Adrenal gland (tissue), 5 donors: ENCODE data around the gene ZNF530.

Source experiments
- POLR2A ChIP-seq, 2 donors: fragments of 450-650 bp; IDR thresholded peaks; one replicate each; pipeline ENCODE4 v1.6.1; 2017; ENCODE audit warnings: antibody characterized with exemption in 2 of 2, mild to moderate bottlenecking in 2 of 2, moderate library complexity in 1 of 2
- TF ChIP-seq, protein P1 (sequence below), 6 experiments: fragments of 450-650 bp in 4 of 6; fragments of 200-600 bp in 2 of 6; sonication (generic) in 1 of 6; IDR thresholded peaks; 1 replicate in 5 of 6; 2 replicates in 1 of 6; pipeline versions ENCODE4 v1.5.1 to v1.8.0; 2016 to 2021; ENCODE audit warnings: antibody characterized with exemption in 6 of 6, mild to moderate bottlenecking in 2 of 6, moderate library complexity in 1 of 6
- donor health status: DM: no; HTN: no; CAD: no.

DNA sequence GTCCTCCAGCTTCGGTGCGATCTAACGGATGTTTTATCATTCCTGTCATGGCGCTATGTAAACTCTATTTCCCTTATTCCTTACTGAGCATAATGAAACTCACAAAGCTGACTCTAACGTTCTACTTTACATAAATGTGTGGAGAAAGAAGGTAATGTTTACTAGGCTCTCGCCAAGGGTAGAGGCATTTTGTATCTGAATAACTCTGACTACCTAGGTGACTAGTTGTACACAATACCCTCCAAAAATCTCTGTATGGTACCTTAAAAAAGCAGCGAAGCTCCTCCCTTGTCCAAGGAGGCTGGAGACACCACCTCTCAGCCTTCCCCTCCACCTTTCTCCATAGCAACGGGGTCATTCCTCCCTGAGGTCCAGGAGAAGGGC, 316 bp upstream of the ZNF530 start:
- TF ChIP-seq, protein P1, sequence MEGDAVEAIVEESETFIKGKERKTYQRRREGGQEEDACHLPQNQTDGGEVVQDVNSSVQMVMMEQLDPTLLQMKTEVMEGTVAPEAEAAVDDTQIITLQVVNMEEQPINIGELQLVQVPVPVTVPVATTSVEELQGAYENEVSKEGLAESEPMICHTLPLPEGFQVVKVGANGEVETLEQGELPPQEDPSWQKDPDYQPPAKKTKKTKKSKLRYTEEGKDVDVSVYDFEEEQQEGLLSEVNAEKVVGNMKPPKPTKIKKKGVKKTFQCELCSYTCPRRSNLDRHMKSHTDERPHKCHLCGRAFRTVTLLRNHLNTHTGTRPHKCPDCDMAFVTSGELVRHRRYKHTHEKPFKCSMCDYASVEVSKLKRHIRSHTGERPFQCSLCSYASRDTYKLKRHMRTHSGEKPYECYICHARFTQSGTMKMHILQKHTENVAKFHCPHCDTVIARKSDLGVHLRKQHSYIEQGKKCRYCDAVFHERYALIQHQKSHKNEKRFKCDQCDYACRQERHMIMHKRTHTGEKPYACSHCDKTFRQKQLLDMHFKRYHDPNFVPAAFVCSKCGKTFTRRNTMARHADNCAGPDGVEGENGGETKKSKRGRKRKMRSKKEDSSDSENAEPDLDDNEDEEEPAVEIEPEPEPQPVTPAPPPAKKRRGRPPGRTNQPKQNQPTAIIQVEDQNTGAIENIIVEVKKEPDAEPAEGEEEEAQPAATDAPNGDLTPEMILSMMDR (IDR thresholded peaks at IDR 0.05) = no peak
- no peak for TF ChIP-seq POLR2A (IDR thresholded peaks at IDR 0.05)
